ENCODE results near the gene SNX18.

SNX18 gene

GRCh38 chr5:54589786-54590185, 72.2 kb downstream of the SNX18 start:
- DNase-seq = no peak

GRCh38 chr5:54590824-54591223, 73.3 kb downstream of the SNX18 start:
- no peak for DNase-seq

- DNase-seq = no peak
These were observed 76.2 kb downstream of the SNX18 start for GRCh38 chr5:54593779-54594178.

GRCh38 chr5:54594181-54594580, 76.6 kb downstream of the SNX18 start:
- DNase-seq = no peak

GRCh38 chr5:54595721-54596120, 78.2 kb downstream of the SNX18 start:
- DNase-seq = no peak

Measured in SHP77 treated with DMSO at 0.1 percent for 48 hours (cell line).